ENCODE measurements around the gene PPP2R5A. TPM values are rescaled to one million over a fixed set of nuclear protein-coding genes. Genes with fewer than 3 reads are reported as not detected.

PPP2R5A gene
- total and polyA plus RNA-seq, 2 of the 13 experiments (the other 11 are each of a cell fraction or from before 2014, with no cell fraction given) = 22.0 to 31.4 TPM

- TF ChIP-seq NFAT5 (CRISPR knock-in tag; IDR thresholded peaks at IDR 0.05) (no peak), ZNF704 (CRISPR knock-in tag; IDR thresholded peaks at IDR 0.05; ENCODE audit: borderline replicate concordance) (no peak), ELF3 (CRISPR knock-in tag; IDR thresholded peaks at IDR 0.05) (peak; percentile 91), RBM39 (IDR thresholded peaks at IDR 0.05; ENCODE audit: low read depth, low read length, poor library complexity, severe bottlenecking) (no peak), ZFX (CRISPR knock-in tag; IDR thresholded peaks at IDR 0.05; ENCODE audit: low read depth) (peak; percentile 46; the same call in 1 of the 2 replicates), MEIS2 (CRISPR knock-in tag; IDR thresholded peaks at IDR 0.05) (peak; percentile 83), ARID4A (CRISPR knock-in tag; IDR thresholded peaks at IDR 0.05; ENCODE audit: borderline replicate concordance) (0 out of 2 replicates have a peak, but pooled peaks have one; percentile 23), SIX4 (CRISPR knock-in tag; IDR thresholded peaks at IDR 0.05) (peak; percentile 75), MAFG (CRISPR knock-in tag; IDR thresholded peaks at IDR 0.05) (no peak), ZNF460 (CRISPR knock-in tag; IDR thresholded peaks at IDR 0.05; ENCODE audit: borderline replicate concordance) (no peak), E2F5 (CRISPR knock-in tag; conservative IDR thresholded peaks at IDR 0.05) (no peak), NCOA5 (CRISPR knock-in tag; IDR thresholded peaks at IDR 0.05) (no peak), HIVEP1 (CRISPR knock-in tag; IDR thresholded peaks at IDR 0.05) (no peak), ATF6 (CRISPR knock-in tag; conservative IDR thresholded peaks at IDR 0.05) (no peak), THAP8 (CRISPR knock-in tag; IDR thresholded peaks at IDR 0.05; ENCODE audit: borderline replicate concordance) (no peak)
These were observed 40.8 kb upstream of the PPP2R5A start (continued) for GRCh38 chr1:212244441-212244840.

All from HepG2 (cell line).